Caki2 (cell line): ENCODE measurements around the gene KSR1. TPM values are rescaled to one million over a fixed set of nuclear protein-coding genes. Genes with fewer than 3 reads are reported as not detected.
"Not testable (repeated sequence)": the region's sequence is repeated elsewhere in the genome, so short reads cannot be mapped to it uniquely, and the experiment has no call there.

ENCODE experiments used
- DNase-seq: peaks from one replicate; pipeline ENCODE4 v3.0.0-alpha.2; 2015; ENCODE audit warnings: low read depth
- in situ Hi-C: cut with HindIII; loops from 2 replicates; pipeline ENCODE4 v1.10.0; 2016; ENCODE audit warnings: low sequenced_read_pairs, low pct_unique_long_range_greater_than_20kb, mixed read lengths
- total RNA-seq: library from RNA; depleted of rRNA; stranded (reverse); fragments of >200 nt; shearing (Covaris generic); gene quantifications from 2 replicates; pipeline ENCODE4 v1.2.3, GENCODE V29; 2014; ENCODE audit warnings: low replicate concordance

The KSR1 gene
- total RNA-seq, 1 experiment from 2014 or later: 0.51 TPM

DNA sequence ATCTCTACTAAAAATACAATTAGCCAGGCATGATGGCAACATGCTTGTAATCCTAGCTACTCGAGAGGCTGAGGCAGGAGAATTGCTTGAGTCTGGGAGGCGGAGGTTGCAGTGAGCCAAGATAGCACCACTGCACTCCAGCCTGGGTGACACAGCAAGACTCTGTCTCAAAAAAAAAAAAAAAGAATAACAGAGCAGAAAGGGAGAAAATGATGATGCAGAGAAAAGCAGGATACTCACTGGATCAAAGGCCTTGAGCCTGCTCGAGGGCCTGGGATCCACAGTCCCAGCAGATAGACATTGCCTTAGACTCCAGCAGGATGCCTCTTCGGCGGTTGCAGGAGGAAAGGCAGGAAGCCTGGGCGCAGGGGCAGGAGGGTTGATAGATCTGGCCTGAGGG, 7.7 kb upstream of the KSR1 start:
- DNase-seq, in situ Hi-C loops: not testable (repeated sequence)

DNA sequence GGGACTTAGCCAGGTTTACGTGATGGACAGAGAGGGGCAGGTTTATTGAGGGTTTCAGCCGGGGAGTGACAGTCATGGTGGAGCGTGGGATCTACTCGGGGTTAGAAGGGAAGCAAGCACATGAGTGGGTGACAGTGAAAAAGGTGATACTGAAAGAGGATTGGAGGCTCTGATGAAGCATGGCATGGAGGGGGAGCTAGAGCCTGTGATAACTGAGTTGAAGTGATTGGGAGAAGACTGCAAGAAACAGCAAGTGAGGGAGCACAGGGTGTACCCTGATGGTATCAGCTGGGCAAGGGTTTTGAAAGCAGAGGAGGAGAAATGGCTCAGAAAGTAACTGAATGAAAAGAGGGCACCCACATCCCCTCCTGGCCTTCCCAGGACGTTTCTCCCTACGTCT, 6.7 kb upstream of the KSR1 start:
- DNase-seq: no peak
- in situ Hi-C loops: no loop called here

DNA sequence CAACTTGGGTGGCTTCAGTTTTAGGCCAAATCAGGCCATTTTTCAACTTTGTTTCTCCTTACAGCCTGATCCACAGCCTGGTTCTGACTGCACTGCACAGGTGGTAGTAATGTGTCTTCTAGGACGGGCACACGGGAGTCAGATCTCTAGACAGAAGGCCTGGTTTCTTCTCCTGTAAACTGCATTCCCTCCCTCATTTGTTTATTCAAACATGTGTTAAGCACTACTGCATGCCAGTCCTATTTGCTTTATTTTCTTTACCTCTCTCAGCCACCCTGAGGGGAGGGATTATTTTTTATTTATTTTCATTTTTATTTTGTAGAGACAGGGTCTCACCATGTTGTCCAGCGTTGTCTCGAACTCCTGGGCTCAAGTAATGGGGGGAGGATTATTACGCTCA, 6.3 kb upstream of the KSR1 start:
- in situ Hi-C loops: no loop called here

DNA sequence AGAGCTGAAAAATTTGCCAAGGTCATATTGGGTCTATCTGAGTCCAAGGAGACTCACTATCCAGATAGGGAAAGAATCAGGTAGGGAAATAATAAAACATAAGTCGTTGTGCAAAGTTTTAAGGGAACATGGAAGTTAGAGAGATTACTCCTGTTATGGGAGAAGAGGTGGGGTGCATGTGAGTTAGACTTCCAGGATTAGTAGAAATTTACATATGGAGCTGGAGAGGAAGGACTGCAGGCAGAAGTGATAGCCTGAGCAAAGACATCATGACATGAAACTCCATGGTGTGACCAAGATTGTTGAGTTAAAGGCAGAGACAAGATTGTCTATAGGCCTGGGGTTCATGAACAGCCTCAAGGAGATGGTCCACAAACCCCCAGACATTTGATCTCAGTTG, 5.8 kb upstream of the KSR1 start:
- no peak for DNase-seq
- in situ Hi-C loops: no loop called here

More for the DNA sequence above, 6.3 kb upstream of the KSR1 start:
- DNase-seq: no peak

DNA sequence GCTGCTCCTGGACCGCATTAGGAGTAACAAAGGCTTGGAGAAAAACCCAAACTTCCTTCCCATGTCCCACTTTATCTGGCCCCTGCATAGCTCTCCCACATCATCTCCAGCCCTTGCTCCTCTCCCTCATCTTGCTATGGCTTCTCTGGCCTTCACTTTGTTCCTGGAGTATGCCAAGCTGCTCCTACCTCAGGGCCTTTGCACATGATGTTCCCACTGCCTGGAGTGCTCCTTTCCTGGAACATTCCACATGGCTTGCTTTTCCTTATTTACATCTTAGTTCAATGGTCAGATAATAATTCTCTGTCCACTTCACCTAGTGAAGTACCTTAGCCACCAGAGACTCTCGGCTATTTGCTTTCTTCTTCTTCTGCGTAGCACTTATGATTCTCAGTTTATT, 4.3 kb upstream of the KSR1 start:
- in situ Hi-C loops: no loop called here
- DNase-seq: no peak

DNA sequence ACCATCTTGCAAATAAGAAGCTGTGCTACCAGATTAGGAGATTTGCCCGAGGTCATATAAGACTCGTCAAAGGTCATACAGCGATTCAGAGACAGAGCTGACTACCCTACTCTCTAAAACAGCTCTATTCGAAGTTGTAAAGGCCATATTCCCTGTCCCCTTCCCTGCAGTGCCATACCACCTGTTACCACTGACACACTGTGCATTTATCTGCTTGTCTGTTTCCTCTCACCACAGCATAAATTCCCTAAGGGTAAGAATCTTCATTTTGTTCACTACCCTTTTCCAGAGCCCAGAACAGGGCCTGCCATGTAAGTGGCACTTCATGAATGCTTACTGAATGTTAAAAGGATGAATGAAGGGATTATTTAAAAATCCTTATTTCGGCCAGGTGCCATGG, 3.4 kb upstream of the KSR1 start:
- DNase-seq: no peak
- in situ Hi-C loops: no loop called here

DNA sequence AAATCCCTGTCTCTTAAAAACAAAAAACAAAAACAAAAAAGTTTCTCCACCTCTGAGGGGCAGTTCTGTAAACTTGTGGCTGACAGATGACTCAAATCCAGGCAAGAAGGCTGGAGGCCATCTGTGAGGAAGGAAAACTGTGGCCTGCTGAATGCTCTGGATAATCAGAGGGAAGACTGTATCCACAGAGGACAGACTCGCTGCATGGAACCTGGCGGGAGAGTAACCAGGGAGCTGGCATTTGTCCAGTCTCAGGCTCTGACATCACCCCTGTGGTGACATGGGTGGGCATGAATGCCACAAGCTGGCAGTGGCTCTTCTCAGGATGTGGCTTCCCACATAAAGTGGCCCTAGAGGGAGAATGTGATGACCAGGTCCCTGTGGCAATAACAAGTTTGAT, 2.8 kb upstream of the KSR1 start:
- in situ Hi-C loops: no loop called here
- peak; percentile 14 for DNase-seq

DNA sequence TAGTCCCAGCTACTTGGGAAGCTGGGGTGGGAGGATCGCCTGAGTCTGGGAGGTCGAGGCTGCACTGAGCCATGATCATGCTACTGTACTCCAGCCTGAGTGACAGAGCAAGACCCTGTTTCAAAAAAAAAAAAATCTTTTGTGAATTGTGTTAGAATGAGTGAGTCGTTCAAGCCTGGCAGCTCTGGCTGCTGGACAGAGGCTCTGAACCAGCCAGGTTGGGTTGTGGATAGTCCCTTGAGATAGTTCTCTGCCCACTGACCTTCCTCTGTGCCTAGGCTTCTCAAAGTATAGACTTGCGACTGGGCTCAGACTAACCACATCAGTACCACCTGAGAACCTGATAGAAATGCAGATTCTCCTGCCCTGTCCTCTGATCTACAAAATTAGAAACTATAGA, 2.2 kb upstream of the KSR1 start:
- no peak for DNase-seq
- in situ Hi-C loops: no loop called here

DNA sequence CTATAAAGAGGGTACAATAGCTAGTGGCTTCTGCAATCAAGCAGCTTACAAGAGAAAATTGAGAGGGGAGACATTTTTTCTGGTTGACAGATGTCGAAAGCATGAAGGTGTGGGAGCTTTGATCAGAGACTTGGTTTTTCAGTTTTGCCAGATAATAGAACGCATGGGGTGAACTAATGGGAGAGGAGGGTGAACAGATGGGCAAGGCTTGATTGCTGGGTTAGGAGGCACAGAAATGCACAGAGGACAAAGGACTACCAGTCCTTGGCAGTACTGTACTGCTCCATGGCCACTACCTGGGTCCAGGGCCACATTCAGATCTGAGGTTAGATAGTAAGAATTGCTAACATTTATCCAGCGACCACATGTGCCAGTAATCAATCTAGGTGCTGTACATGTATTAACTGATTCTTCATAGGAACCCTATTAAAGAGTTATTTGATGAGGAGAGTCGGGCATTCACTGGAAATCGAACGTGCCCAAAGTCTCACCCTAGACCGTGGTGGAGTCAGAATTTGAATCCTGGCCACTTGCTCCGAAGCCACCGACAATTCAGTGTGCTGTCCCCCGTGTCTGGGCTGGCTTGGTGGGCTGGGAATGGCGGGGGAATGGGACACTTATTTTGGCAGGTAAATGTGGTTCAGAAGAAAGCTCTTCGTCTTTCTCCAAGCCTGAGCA, 873 bp upstream of the KSR1 start:
- DNase-seq: no peak
- in situ Hi-C loops: no loop called here

DNA sequence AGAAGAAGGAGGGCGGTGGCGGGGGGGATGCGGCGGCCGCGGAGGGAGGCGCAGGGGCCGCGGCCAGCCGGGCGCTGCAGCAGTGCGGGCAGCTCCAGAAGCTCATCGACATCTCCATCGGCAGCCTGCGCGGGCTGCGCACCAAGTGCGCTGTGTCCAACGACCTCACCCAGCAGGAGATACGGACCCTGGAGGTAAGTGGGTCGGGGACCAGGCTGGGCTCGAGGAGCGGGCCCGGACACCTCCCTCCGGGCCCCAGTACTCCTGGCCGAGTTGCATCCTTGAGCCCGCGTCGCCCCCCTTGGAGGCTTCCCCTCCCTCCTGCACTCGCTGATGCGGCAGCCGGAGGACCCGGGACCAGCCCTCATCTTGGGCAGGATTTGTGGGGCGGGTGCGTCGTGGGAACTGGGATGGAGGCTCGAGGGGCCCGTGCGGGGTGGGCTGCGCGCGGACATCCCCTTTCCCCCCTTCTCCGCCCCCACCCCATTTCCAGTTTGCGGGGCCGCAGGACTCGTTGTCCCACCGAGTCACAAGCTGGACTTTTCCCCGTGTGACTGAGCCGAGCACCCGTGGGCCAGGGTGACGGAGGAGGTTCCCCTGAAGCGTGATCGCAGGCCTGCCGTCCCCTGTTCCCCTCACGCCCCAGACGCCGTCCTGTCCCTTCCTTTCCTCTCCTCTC, 572 bp downstream of the KSR1 start:
- DNase-seq: no peak
- in situ Hi-C loops: no loop called here

DNA sequence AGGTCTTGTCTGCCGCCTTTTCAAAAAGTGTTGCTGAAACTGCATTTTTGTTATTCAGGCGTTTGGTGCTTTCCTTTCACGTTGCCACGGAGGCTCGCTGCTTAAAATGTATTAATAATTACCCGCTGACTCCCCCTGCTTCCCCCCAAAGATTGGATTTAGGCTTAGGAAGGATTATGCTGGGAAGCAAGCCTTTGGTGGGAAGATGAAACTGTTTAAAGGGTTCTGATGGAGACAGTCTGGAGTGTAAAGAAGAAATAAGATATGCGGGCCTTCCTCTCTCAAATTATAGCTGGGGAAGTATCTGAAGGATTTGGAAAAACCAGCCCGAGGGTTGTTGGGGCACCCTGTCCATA, 1.1 kb downstream of the KSR1 start:
- in situ Hi-C loops: no loop called here
- no peak for DNase-seq

DNA sequence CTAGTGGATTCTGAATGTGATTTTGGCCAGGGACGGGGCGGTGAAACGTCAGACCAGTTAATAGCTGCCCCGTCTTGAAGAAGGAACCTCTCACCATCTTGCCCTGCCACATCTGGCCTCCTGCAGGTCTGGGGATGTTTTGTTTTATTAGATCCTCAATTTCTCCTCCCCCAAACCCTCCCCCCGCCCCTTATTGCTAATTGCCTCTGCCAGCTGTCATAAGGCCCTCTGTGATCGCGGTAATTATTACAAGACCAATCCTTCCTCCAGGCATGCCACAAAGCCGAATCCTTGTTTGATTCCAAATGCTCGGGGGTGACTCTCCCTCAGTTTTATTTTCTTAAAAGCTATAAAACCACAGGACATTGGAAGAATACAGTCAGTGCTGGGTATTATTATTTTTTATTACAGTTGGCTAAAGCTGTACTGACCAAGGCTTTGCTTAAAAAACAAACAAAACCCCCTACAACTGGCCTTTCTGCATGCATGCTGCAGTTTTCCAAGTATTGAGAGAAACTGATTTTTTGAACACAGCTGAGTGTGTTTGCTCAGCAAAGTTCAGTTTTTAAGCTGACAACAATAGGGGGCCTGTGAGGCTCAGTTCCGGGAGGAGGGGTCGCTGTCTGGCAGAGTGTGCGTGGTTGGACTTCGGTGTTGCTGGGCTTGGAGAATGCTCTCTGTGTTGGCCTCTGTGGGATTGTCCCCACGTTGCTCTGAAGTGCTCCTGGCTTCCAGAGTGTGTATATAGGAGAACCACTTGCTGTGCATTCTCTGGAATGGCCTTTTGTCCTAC, 1.7 kb downstream of the KSR1 start:
- in situ Hi-C loops: no loop called here

DNA sequence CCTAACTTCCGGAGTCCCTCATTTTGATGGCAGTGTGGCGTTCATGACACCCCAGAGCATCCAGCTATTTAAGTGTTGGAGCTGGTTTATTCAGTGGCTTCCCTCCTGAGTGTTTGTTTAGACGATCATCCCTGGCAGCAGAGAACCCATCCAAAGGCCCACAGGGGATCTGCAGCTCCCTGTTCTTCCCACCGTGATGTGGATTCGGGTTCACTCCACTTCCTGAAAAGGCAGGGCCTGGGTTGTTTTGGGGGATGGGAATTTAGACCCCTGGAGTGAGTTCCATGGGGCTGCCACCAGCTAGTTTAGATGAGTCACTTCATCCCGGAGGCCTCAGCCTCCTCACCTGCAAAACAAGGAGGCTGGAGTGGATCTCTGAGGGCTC, 2.3 kb downstream of the KSR1 start:
- in situ Hi-C loops: no loop called here
- DNase-seq: no peak

More for the DNA sequence above, 1.7 kb downstream of the KSR1 start:
- DNase-seq: no peak

DNA sequence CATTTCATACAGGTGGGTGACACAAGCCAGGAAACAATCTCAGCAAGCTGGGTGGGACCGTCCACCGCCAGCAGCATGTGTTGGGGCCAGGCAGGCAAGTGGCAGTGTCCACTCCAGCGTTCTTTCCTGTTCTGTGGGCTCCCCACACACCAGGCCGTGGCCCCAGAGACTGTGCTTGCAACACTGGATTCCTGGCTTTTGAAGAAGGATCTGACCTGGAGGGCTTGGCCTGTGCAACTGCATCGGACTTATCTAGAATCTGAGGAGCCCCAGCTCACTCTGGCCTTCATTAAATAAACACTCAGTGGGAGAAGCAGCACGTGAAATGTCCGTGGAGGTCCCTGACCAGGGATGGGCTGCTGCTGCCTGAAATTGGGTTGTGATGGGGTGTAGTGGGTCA, 3.2 kb downstream of the KSR1 start:
- DNase-seq: no peak

DNA sequence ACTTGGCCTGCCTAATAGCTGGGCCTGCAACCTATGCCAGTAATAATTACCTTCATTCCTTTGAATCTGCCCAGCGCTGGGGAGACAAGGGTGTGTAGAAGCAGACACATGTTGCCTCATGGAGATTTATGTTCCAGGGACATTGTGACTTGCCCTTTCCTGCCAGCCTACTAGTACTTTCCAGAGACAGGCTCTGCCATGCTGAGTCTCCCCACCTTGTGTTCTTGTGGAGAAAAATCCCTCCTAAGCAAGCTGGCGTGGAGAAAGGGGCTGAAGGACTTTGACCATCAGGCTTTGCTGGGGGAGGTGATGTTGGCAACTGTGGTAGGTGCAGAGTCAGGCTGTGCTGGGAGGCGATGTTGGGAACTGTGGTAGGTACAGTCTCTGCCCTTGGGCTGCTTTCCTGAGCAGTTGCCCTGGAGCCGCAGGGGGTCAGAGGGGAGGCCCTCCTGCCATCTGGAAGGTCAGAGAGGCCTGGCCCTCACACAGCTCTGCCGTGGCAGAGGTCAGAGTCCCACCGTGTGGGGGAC, 4.0 kb downstream of the KSR1 start:
- no peak for DNase-seq
- in situ Hi-C loops: no loop called here

More for the DNA sequence above, 3.2 kb downstream of the KSR1 start:
- in situ Hi-C loops: no loop called here

DNA sequence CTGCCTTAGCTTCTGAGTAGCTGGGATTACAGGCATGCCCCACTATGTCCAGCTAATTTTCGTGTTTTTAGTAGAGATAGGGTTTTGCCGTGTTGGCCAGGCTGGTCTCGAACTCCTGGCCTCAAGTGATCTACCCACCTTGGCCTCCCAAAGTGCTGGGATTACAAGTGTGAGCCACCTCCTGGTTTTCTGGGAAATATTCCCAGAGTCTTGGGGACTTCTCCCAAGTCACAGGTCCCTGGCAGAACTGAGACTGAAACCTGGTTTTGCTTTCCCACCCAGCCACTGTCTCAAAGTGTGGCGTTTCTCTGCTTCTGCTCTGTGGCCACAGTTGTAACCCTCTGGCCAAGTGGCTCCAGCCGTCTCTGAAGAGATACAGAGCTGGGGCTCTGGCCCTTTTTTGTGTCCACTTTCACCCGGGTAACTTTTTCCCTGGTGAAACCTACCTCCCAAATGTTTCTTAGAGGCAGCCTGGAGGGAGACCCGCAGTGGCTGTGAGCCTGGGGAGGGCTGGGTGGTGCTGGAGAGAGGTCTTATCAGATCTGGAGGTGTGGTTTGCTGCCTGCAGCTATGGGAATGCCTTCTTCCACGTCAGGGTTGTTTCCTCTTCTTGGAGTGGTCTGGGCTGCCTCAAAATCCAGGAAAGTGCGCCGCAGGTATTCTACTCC, 5.1 kb downstream of the KSR1 start:
- in situ Hi-C loops: no loop called here
- no peak for DNase-seq

DNA sequence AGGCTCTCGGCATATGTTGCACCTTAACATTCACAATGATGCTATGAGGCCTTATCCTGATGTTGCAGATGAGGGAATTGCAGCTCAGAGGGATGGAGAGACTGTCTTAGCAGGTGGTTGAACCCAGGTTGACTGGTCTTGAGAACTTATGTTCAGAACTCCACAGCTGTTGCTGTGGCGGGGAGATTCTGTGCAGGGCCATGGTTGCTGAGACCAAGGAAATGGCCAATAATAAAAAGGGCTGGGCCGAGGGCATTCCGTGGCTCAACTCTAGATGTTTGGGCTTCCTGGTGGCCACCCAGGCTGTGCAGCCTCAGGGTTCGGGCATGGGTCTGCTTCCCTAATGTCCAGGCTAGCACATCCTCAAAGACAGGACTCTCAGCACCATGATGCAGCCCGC, 5.9 kb downstream of the KSR1 start:
- no peak for DNase-seq
- in situ Hi-C loops: no loop called here

DNA sequence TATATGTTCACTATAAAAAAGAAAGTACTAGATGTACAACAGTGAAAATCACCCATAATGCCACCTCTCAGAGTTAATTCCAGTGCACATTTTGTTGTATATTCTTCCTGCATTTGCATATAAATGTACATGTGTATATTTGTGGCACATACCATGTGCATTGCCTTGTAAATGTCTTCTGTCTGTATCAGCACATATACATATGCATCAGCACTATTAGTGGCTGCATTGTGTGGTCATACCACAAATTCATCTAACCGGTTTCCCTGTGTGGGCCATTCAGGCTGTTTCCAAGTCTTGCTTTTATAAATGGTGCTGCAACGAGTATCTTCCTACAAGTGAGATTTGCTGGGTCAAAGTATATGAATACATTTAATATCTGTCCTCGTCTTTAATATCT, 6.5 kb downstream of the KSR1 start:
- in situ Hi-C loops: no loop called here
- DNase-seq: no peak

DNA sequence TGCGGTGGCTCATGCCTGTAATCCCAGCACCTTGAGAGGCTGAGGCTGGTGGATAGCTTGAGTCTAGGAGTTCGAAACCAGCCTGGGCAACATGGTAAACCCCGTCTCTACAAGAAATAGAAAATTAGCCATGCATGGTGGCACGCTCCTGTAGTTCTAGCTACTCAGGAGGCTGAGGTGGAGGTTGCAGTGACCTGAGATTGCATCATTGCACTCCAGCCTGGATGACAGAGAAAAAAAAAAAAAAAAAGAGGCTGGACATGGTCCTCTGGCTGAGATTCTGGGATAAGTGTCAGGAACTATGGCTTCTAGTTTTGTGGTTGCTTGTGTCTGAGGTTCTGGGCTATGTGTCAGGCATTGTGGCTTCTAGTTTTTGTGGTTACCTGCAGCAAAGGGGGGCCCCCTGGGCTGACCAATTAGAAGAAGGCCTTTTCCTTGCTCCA, 7.0 kb downstream of the KSR1 start:
- peak; percentile 39 for DNase-seq
- in situ Hi-C loops: no loop called here
